ENCODE data around the gene SEMA3C.

DNA sequence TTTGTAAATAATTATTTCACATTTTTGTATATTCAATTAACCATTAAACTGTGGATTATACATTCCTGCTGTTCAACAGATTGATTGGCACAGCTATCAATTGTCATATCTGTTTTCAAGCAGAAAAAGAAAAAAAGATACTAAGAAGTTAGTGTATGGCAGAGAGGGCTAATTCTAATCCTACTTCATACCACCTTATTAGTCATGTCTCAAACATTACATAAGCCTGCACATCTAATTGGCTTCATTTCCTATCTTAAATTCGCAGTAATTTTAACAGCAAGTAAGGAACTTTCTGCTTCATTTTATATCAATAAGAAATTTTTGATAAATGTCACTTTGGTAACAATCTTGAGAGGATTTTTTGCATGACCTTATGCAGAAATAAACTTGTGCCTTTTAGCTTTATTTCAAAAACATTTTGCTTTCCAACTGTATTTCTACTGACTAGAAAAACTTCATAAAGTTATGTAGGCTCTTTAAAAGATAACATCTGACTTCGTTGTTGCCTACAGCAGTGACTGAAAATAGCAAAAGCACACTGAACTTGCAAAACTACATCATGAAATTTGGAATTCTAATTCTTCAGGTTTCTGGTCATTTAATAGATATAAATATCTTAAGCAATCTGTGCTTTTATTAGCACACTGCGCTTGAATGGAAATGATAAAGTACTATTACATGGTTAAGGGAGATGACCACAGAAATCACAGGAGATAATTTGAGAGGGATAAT lies 111.5 kb downstream of the SEMA3C start:
- TF ChIP-seq, protein P1, sequence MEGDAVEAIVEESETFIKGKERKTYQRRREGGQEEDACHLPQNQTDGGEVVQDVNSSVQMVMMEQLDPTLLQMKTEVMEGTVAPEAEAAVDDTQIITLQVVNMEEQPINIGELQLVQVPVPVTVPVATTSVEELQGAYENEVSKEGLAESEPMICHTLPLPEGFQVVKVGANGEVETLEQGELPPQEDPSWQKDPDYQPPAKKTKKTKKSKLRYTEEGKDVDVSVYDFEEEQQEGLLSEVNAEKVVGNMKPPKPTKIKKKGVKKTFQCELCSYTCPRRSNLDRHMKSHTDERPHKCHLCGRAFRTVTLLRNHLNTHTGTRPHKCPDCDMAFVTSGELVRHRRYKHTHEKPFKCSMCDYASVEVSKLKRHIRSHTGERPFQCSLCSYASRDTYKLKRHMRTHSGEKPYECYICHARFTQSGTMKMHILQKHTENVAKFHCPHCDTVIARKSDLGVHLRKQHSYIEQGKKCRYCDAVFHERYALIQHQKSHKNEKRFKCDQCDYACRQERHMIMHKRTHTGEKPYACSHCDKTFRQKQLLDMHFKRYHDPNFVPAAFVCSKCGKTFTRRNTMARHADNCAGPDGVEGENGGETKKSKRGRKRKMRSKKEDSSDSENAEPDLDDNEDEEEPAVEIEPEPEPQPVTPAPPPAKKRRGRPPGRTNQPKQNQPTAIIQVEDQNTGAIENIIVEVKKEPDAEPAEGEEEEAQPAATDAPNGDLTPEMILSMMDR (conservative IDR thresholded peaks at IDR 0.05; ENCODE audit: low read length), result no peak
- TF ChIP-seq EZH2phosphoT487 (IDR thresholded peaks at IDR 0.05; ENCODE audit: borderline replicate concordance), result no peak

Data from Loucy (cell line).